Body of pancreas (tissue), 4 donors: ENCODE data around the gene HSPB7.

Source experiments
- CTCF ChIP-seq, 7 experiments: fragments of 450-650 bp in 4 of 7; fragments of 200-600 bp in 3 of 7; sonication (generic) in 3 of 7; IDR thresholded peaks; one replicate each; pipeline ENCODE4 v1.5.1; 2016 to 2019; ENCODE audit warnings: antibody characterized with exemption in 7 of 7
- POLR2A ChIP-seq, 3 donors: fragments of 450-650 bp; IDR thresholded peaks; one replicate each; pipeline ENCODE4 v1.6.1; 2016; ENCODE audit warnings: antibody characterized with exemption in 3 of 3, mild to moderate bottlenecking in 2 of 3

- TF ChIP-seq POLR2A (IDR thresholded peaks at IDR 0.05) (no peak), CTCF (IDR thresholded peaks at IDR 0.05) (no peak)
Observed at GRCh38 chr1:16017076-16017460, 775 bp downstream of the HSPB7 start.
